ENCODE results near the gene SLC13A3. TPM values are rescaled to one million over a fixed set of nuclear protein-coding genes. Genes with fewer than 3 reads are reported as not detected.

Gene SLC13A3
- total RNA-seq, 1 donor from 2014 or later, result 0.90 TPM

GRCh38 chr20:46674253-46675083 is 23.2 kb upstream of the SLC13A3 start:
- H3K36me3 Mint-ChIP-seq (ENCODE audit: low read depth, unreplicated experiment), result peaks cover 11% of the 10 kb centered on the region
- no peak for TF ChIP-seq CTCF (IDR thresholded peaks at IDR 0.05; ENCODE audit: unreplicated experiment)
- peaks cover 1% of the 10 kb centered on the region for H3K27me3 Mint-ChIP-seq (ENCODE audit: unreplicated experiment)
- no peak overlapping the region for H3K27ac Mint-ChIP-seq (ENCODE audit: unreplicated experiment)
- H3K4me3 Mint-ChIP-seq (ENCODE audit: unreplicated experiment), result no peak overlapping the region
- DNase-seq (ENCODE audit: low spot score), result no peak
- no peaks in the 10 kb centered on the region for H3K4me1 Mint-ChIP-seq (ENCODE audit: unreplicated experiment)
- no peaks in the 10 kb centered on the region for H3K9me3 Mint-ChIP-seq (ENCODE audit: unreplicated experiment)

GRCh38 chr20:46673394-46674252 is 22.4 kb upstream of the SLC13A3 start:
- Mint-ChIP-seq H3K9me3 (ENCODE audit: unreplicated experiment) (no peaks in the 10 kb centered on the region), H3K36me3 (ENCODE audit: low read depth, unreplicated experiment) (peaks cover 11% of the 10 kb centered on the region), H3K4me3 (ENCODE audit: unreplicated experiment) (no peak overlapping the region), H3K27me3 (ENCODE audit: unreplicated experiment) (peaks cover 1% of the 10 kb centered on the region), H3K4me1 (ENCODE audit: unreplicated experiment) (no peaks in the 10 kb centered on the region), H3K27ac (ENCODE audit: unreplicated experiment) (no peak overlapping the region)
- no peak for TF ChIP-seq CTCF (IDR thresholded peaks at IDR 0.05; ENCODE audit: unreplicated experiment)
- DNase-seq (ENCODE audit: low spot score), result no peak

- no peak overlapping the region for H3K27ac Mint-ChIP-seq (ENCODE audit: unreplicated experiment)
Observed at GRCh38 chr20:46672543-46673148, 21.4 kb upstream of the SLC13A3 start.

GRCh38 chr20:46671866-46672542 is 20.7 kb upstream of the SLC13A3 start:
- no peaks in the 10 kb centered on the region for H3K9me3 Mint-ChIP-seq (ENCODE audit: unreplicated experiment)
- H3K36me3 Mint-ChIP-seq (ENCODE audit: low read depth, unreplicated experiment), result peaks cover 11% of the 10 kb centered on the region
- TF ChIP-seq CTCF (IDR thresholded peaks at IDR 0.05; ENCODE audit: unreplicated experiment), result no peak
- no peak for DNase-seq (ENCODE audit: low spot score)
- no peaks in the 10 kb centered on the region for H3K4me1 Mint-ChIP-seq (ENCODE audit: unreplicated experiment)
- H3K27ac Mint-ChIP-seq (ENCODE audit: unreplicated experiment), result no peak overlapping the region
- no peak overlapping the region for H3K4me3 Mint-ChIP-seq (ENCODE audit: unreplicated experiment)
- peaks cover 1% of the 10 kb centered on the region for H3K27me3 Mint-ChIP-seq (ENCODE audit: unreplicated experiment)

More at GRCh38 chr20:46672543-46673148, 21.4 kb upstream of the SLC13A3 start:
- Mint-ChIP-seq H3K4me1 (ENCODE audit: unreplicated experiment) (no peaks in the 10 kb centered on the region), H3K4me3 (ENCODE audit: unreplicated experiment) (no peak overlapping the region), H3K9me3 (ENCODE audit: unreplicated experiment) (no peaks in the 10 kb centered on the region), H3K36me3 (ENCODE audit: low read depth, unreplicated experiment) (peaks cover 11% of the 10 kb centered on the region), H3K27me3 (ENCODE audit: unreplicated experiment) (peaks cover 1% of the 10 kb centered on the region)
- TF ChIP-seq CTCF (IDR thresholded peaks at IDR 0.05; ENCODE audit: unreplicated experiment), result no peak
- DNase-seq (ENCODE audit: low spot score), result no peak

All from endothelial cell (in vitro differentiated cells).